Neural progenitor cell (in vitro differentiated cells): ENCODE results near the gene SPN. TPM values are rescaled to one million over a fixed set of nuclear protein-coding genes. Genes with fewer than 3 reads are reported as not detected.

Experiments used
- DNase-seq: peaks from one replicate; pipeline ENCODE4 v3.0.0-alpha.2; 2016; ENCODE audit warnings: low spot score
- H2AFZ ChIP-seq: fragments of 200-600 bp; sonication (generic); replicated peaks from 2 replicates; pipeline ENCODE4 v1.6.1; 2016; ENCODE audit warnings: antibody characterized with exemption
- H3F3A ChIP-seq: fragments of 200-600 bp; sonication (generic); 2 replicates; pipeline ENCODE4 v1.6.1; 2016; ENCODE audit warnings: antibody characterized with exemption, low read depth
- H3K27ac ChIP-seq: fragments of 200-600 bp; sonication (generic); 2 replicates; pipeline ENCODE4 v1.5.1; 2016; ENCODE audit warnings: mild to moderate bottlenecking
- H3K27me3 ChIP-seq: fragments of 200-600 bp; sonication (generic); 2 replicates; pipeline ENCODE4 v1.6.1; 2016; ENCODE audit warnings: mild to moderate bottlenecking, moderate library complexity
- H3K36me3 ChIP-seq: fragments of 200-600 bp; sonication (generic); 2 replicates; pipeline ENCODE4 v1.5.1; 2016
- H3K4me1 ChIP-seq: fragments of 200-600 bp; sonication (generic); 2 replicates; pipeline ENCODE4 v1.6.1; 2016; ENCODE audit warnings: mixed run types
- H3K4me2 ChIP-seq: fragments of 200-600 bp; sonication (generic); 2 replicates; pipeline ENCODE4 v1.6.1; 2016
- H3K4me3 ChIP-seq: fragments of 200-600 bp; sonication (generic); 2 replicates; pipeline ENCODE4 v1.5.1; 2016
- H3K79me2 ChIP-seq: fragments of 200-600 bp; sonication (generic); 2 replicates; pipeline ENCODE4 v1.6.1; 2016; ENCODE audit warnings: low read depth
- H3K9ac ChIP-seq: fragments of 200-600 bp; sonication (generic); 2 replicates; pipeline ENCODE4 v1.6.1; 2016
- H3K9me3 ChIP-seq: fragments of 200-600 bp; sonication (generic); 2 replicates; pipeline ENCODE4 v1.5.1; 2016; ENCODE audit warnings: low read depth
- H4K20me1 ChIP-seq: fragments of 200-600 bp; sonication (generic); 2 replicates; pipeline ENCODE4 v1.6.1; 2016; ENCODE audit warnings: low read depth
- H3K27ac Mint-ChIP-seq: 3 replicates; pipeline ENCODE4 v1.8.0; 2021; ENCODE audit warnings: mixed read lengths
- H3K27me3 Mint-ChIP-seq: 2 replicates; pipeline ENCODE4 v1.8.0; 2022; ENCODE audit warnings: low read depth, mild to moderate bottlenecking, inconsistent platforms, moderate library complexity, mixed read lengths; ENCODE audit not compliant: insufficient read depth
- H3K36me3 Mint-ChIP-seq: 3 replicates; pipeline ENCODE4 v1.8.0; 2021; ENCODE audit warnings: mixed read lengths
- H3K4me1 Mint-ChIP-seq: 3 replicates; pipeline ENCODE4 v1.8.0; 2021; ENCODE audit warnings: mixed read lengths
- H3K4me3 Mint-ChIP-seq: 3 replicates; pipeline ENCODE4 v1.8.0; 2021; ENCODE audit warnings: mild to moderate bottlenecking, moderate library complexity, mixed read lengths
- H3K9me3 Mint-ChIP-seq: 3 replicates; pipeline ENCODE4 v1.8.0; 2020; ENCODE audit warnings: mixed read lengths
- EZH2 ChIP-seq: fragments of 200-600 bp; sonication (generic); IDR thresholded peaks from 2 replicates; pipeline ENCODE4 v1.6.1; 2017; ENCODE audit warnings: antibody characterized with exemption, mild to moderate bottlenecking, moderate library complexity
- EZH2phosphoT487 ChIP-seq: fragments of 200-600 bp; sonication (generic); IDR thresholded peaks from 2 replicates; pipeline ENCODE4 v1.6.1; 2017; ENCODE audit warnings: antibody characterized with exemption
- total RNA-seq: library from RNA; depleted of rRNA; stranded (reverse); fragments of >200 nt; gene quantifications from 2 replicates; pipeline ENCODE4 v1.2.3, GENCODE V29; 2015; ENCODE audit warnings: low replicate concordance
- TF ChIP-seq, protein P1 (sequence below): fragments of 200-600 bp; sonication (generic); IDR thresholded peaks from 2 replicates; pipeline ENCODE4 v1.5.1; 2017; ENCODE audit warnings: antibody characterized with exemption, mild to moderate bottlenecking

Gene SPN
- total RNA-seq, 1 donor from 2014 or later = 0.02 TPM

GRCh38 chr16:29698042-29698441, 35.0 kb downstream of the SPN start:
- no peak overlapping the region for H3K27ac ChIP-seq
- no peaks in the 10 kb centered on the region for H3K9me3 ChIP-seq
- H3K4me1 Mint-ChIP-seq = peaks cover 7% of the 10 kb centered on the region
- H3F3A ChIP-seq = peaks cover 20% of the 10 kb centered on the region
- H3K79me2 ChIP-seq = peaks cover 9% of the 10 kb centered on the region
- TF ChIP-seq EZH2 (no peak), EZH2phosphoT487 (no peak)
- TF ChIP-seq, protein P1, sequence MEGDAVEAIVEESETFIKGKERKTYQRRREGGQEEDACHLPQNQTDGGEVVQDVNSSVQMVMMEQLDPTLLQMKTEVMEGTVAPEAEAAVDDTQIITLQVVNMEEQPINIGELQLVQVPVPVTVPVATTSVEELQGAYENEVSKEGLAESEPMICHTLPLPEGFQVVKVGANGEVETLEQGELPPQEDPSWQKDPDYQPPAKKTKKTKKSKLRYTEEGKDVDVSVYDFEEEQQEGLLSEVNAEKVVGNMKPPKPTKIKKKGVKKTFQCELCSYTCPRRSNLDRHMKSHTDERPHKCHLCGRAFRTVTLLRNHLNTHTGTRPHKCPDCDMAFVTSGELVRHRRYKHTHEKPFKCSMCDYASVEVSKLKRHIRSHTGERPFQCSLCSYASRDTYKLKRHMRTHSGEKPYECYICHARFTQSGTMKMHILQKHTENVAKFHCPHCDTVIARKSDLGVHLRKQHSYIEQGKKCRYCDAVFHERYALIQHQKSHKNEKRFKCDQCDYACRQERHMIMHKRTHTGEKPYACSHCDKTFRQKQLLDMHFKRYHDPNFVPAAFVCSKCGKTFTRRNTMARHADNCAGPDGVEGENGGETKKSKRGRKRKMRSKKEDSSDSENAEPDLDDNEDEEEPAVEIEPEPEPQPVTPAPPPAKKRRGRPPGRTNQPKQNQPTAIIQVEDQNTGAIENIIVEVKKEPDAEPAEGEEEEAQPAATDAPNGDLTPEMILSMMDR = no peak
- H3K36me3 ChIP-seq = no peaks in the 10 kb centered on the region
- no peak overlapping the region for H3K27ac Mint-ChIP-seq
- peaks cover 14% of the 10 kb centered on the region for H3K36me3 Mint-ChIP-seq
- no peak overlapping the region for H3K4me2 ChIP-seq
- peaks cover 5% of the 10 kb centered on the region for H4K20me1 ChIP-seq
- no peaks in the 10 kb centered on the region for H3K27me3 ChIP-seq
- no peak overlapping the region for H3K4me3 ChIP-seq
- H3K27me3 Mint-ChIP-seq = peaks cover 5% of the 10 kb centered on the region
- H3K9ac ChIP-seq = no peak overlapping the region
- no peak overlapping the region for H2AFZ ChIP-seq
- peaks cover 17% of the 10 kb centered on the region for H3K9me3 Mint-ChIP-seq
- H3K4me3 Mint-ChIP-seq = no peak overlapping the region
- no peak for DNase-seq
- H3K4me1 ChIP-seq = no peaks in the 10 kb centered on the region

GRCh38 chr16:29698484-29699323, 35.7 kb downstream of the SPN start:
- Histone ChIP-seq H3K79me2 (peaks cover 3% of the 10 kb centered on the region), H2AFZ (no peak overlapping the region), H3K36me3 (no peaks in the 10 kb centered on the region), H3K27ac (no peak overlapping the region), H4K20me1 (peaks cover 2% of the 10 kb centered on the region), H3K4me3 (no peak overlapping the region), H3K4me1 (no peaks in the 10 kb centered on the region), H3K4me2 (no peak overlapping the region), H3K9ac (no peak overlapping the region), H3F3A (peaks cover 20% of the 10 kb centered on the region), H3K9me3 (no peaks in the 10 kb centered on the region), H3K27me3 (no peaks in the 10 kb centered on the region)
- H3K4me3 Mint-ChIP-seq = no peak overlapping the region
- peaks cover 7% of the 10 kb centered on the region for H3K4me1 Mint-ChIP-seq
- H3K9me3 Mint-ChIP-seq = peaks cover 17% of the 10 kb centered on the region
- DNase-seq = no peak
- H3K36me3 Mint-ChIP-seq = peaks cover 14% of the 10 kb centered on the region
- H3K27ac Mint-ChIP-seq = no peak overlapping the region
- TF ChIP-seq, protein P1 = no peak
- no peak for TF ChIP-seq EZH2phosphoT487
- H3K27me3 Mint-ChIP-seq = peaks cover 5% of the 10 kb centered on the region

DNA sequence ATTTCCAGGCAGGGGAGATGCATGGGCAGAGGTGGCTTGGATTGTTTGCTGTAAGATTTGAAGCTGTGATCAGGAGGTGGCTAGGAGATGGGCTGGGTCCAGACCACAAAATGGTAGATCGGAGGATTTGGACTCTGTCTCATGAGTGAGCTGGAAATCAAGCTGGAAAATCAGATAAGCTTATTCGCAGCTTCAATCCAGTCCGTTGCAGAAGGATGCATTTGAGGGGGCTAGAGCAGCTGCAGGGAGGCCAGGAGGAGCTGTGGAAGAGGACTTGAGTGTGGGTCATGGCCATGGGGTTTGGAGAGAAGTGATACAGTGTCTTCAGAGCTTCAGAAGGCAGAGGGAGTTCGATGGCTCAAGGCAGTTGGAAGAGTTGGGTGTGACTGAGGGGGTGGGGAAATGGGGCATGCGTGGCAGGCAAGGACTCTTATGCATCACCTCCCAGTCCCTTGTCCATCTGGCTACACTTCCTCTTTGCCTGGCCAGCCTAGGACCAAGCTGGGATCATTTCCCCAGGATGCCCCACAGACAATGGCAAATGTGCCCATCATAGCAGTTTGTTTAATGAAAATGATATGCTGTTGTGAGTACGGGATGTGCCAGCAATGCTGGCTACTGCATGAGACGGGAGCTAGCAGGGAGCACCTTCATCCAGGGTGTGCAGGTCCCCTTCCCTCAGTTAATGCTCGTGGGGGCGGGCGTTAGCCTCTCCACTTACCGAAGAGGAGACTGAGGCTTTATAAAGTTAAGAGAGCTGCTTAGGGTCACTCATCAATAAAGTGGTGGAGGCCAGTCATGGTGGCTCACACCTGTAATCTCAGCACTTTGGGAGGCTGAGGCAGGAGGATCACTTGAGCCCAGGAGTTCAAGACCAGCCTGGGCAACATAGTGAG, 36.5 kb downstream of the SPN start:
- no peak overlapping the region for H3K4me3 Mint-ChIP-seq
- no peak overlapping the region for H3K4me3 ChIP-seq
- H3K36me3 ChIP-seq = no peaks in the 10 kb centered on the region
- DNase-seq = no peak
- no peaks in the 10 kb centered on the region for H3K27me3 ChIP-seq
- H3K36me3 Mint-ChIP-seq = peaks cover 14% of the 10 kb centered on the region
- no peaks in the 10 kb centered on the region for H3K9me3 ChIP-seq
- H2AFZ ChIP-seq = no peak overlapping the region
- no peak overlapping the region for H3K9ac ChIP-seq
- peaks cover 20% of the 10 kb centered on the region for H3F3A ChIP-seq
- peaks cover 5% of the 10 kb centered on the region for H3K27me3 Mint-ChIP-seq
- H3K4me1 ChIP-seq = no peaks in the 10 kb centered on the region
- no peak for TF ChIP-seq EZH2
- TF ChIP-seq EZH2phosphoT487 = no peak
- TF ChIP-seq, protein P1 = no peak
- peaks cover 17% of the 10 kb centered on the region for H3K9me3 Mint-ChIP-seq
- H3K27ac Mint-ChIP-seq = no peak overlapping the region
- no peak overlapping the region for H3K27ac ChIP-seq
- H3K4me2 ChIP-seq = no peak overlapping the region
- no peaks in the 10 kb centered on the region for H4K20me1 ChIP-seq
- H3K79me2 ChIP-seq = no peaks in the 10 kb centered on the region
- peaks cover 7% of the 10 kb centered on the region for H3K4me1 Mint-ChIP-seq
